ENCODE data around the gene MRGPRG.

MRGPRG gene

GRCh38 chr11:3195251-3196160, 23.1 kb downstream of the MRGPRG start:
- no peaks in the 10 kb centered on the region for H3K79me2 ChIP-seq (ENCODE audit: low read length)
- no peaks in the 10 kb centered on the region for H3K9me3 ChIP-seq (ENCODE audit: insufficient read depth, low read length)
- H3K9ac ChIP-seq (ENCODE audit: low read length): no peak overlapping the region
- no peaks in the 10 kb centered on the region for H3K4me1 ChIP-seq (ENCODE audit: low read length)
- peaks cover 5% of the 10 kb centered on the region; the same call in 1 of the 2 replicates for H3K27me3 ChIP-seq (ENCODE audit: low read depth, low read length)
- no peak overlapping the region for H2AFZ ChIP-seq (ENCODE audit: low read depth, low read length)
- H4K20me1 ChIP-seq (ENCODE audit: insufficient read depth, low read length): no peaks in the 10 kb centered on the region
- no peak overlapping the region for H3K4me3 ChIP-seq (ENCODE audit: low read length)
- H3K36me3 ChIP-seq (replicated peaks; ENCODE audit: low read depth, low read length): no peaks in the 10 kb centered on the region
- H3K4me2 ChIP-seq (ENCODE audit: low read length): no peak overlapping the region
- H3K27ac ChIP-seq (ENCODE audit: low read length): no peak overlapping the region
- TF ChIP-seq, protein P1, sequence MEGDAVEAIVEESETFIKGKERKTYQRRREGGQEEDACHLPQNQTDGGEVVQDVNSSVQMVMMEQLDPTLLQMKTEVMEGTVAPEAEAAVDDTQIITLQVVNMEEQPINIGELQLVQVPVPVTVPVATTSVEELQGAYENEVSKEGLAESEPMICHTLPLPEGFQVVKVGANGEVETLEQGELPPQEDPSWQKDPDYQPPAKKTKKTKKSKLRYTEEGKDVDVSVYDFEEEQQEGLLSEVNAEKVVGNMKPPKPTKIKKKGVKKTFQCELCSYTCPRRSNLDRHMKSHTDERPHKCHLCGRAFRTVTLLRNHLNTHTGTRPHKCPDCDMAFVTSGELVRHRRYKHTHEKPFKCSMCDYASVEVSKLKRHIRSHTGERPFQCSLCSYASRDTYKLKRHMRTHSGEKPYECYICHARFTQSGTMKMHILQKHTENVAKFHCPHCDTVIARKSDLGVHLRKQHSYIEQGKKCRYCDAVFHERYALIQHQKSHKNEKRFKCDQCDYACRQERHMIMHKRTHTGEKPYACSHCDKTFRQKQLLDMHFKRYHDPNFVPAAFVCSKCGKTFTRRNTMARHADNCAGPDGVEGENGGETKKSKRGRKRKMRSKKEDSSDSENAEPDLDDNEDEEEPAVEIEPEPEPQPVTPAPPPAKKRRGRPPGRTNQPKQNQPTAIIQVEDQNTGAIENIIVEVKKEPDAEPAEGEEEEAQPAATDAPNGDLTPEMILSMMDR (IDR thresholded peaks at IDR 0.05; ENCODE audit: low read depth, low read length): no peak
- TF ChIP-seq EZH2phosphoT487 (IDR thresholded peaks at IDR 0.05; ENCODE audit: low read depth): no peak

GRCh38 chr11:3194016-3194816, 24.4 kb downstream of the MRGPRG start:
- Histone ChIP-seq H3K36me3 (replicated peaks; ENCODE audit: low read depth, low read length) (no peaks in the 10 kb centered on the region), H3K4me1 (ENCODE audit: low read length) (no peaks in the 10 kb centered on the region), H3K4me2 (ENCODE audit: low read length) (no peak overlapping the region), H3K79me2 (ENCODE audit: low read length) (no peaks in the 10 kb centered on the region), H4K20me1 (ENCODE audit: insufficient read depth, low read length) (no peaks in the 10 kb centered on the region), H3K4me3 (ENCODE audit: low read length) (no peak overlapping the region), H3K27ac (ENCODE audit: low read length) (no peak overlapping the region), H3K9ac (ENCODE audit: low read length) (no peak overlapping the region), H3K27me3 (ENCODE audit: low read depth, low read length) (no peaks in the 10 kb centered on the region), H2AFZ (ENCODE audit: low read depth, low read length) (no peak overlapping the region), H3K9me3 (ENCODE audit: insufficient read depth, low read length) (no peaks in the 10 kb centered on the region)
- TF ChIP-seq, protein P1 (IDR thresholded peaks at IDR 0.05; ENCODE audit: low read depth, low read length): no peak
- TF ChIP-seq EZH2phosphoT487 (IDR thresholded peaks at IDR 0.05; ENCODE audit: low read depth): no peak

- Histone ChIP-seq H2AFZ (ENCODE audit: low read depth, low read length) (no peak overlapping the region), H3K4me3 (ENCODE audit: low read length) (no peak overlapping the region), H3K9ac (ENCODE audit: low read length) (no peak overlapping the region), H3K9me3 (ENCODE audit: insufficient read depth, low read length) (no peaks in the 10 kb centered on the region), H3K27ac (ENCODE audit: low read length) (no peak overlapping the region), H4K20me1 (ENCODE audit: insufficient read depth, low read length) (no peaks in the 10 kb centered on the region), H3K4me1 (ENCODE audit: low read length) (no peaks in the 10 kb centered on the region), H3K36me3 (replicated peaks; ENCODE audit: low read depth, low read length) (no peaks in the 10 kb centered on the region), H3K27me3 (ENCODE audit: low read depth, low read length) (no peaks in the 10 kb centered on the region), H3K79me2 (ENCODE audit: low read length) (no peaks in the 10 kb centered on the region), H3K4me2 (ENCODE audit: low read length) (no peak overlapping the region)
- TF ChIP-seq, protein P1 (IDR thresholded peaks at IDR 0.05; ENCODE audit: low read depth, low read length): no peak
- no peak for TF ChIP-seq EZH2phosphoT487 (IDR thresholded peaks at IDR 0.05; ENCODE audit: low read depth)
Observed at GRCh38 chr11:3193373-3194015, 25.1 kb downstream of the MRGPRG start.

Data from OCI-LY3 (cell line).